Measurements from ENCODE around the gene FTCDNL1. TPM values are rescaled to one million over a fixed set of nuclear protein-coding genes. Genes with fewer than 3 reads are reported as not detected.

The FTCDNL1 gene
- total and polyA plus RNA-seq, 2 donors (not counting 1 experiment from before 2014, with no cell fraction given), result 1.7 to 1.9 TPM

- ATAC-seq (ENCODE audit: low read depth), result no peak
- Mint-ChIP-seq H3K9me3 (ENCODE audit: insufficient read depth) (no peaks in the 10 kb centered on the region), H3K4me3 (no peak overlapping the region), H3K27me3 (no peaks in the 10 kb centered on the region), H3K4me1 (no peaks in the 10 kb centered on the region), H3K27ac (no peak overlapping the region)
- no peak overlapping the region for H3K4me3 ChIP-seq (ENCODE audit: control extremely low read depth in 1 of 5, extremely low read depth in 1 of 5, insufficient read depth in 1 of 5, low read depth in 2 of 5, low read length in 4 of 5)
- intact Hi-C loops (cut with micrococcal nuclease), result no loop called here
- no peak overlapping the region for H3K4me2 ChIP-seq (replicated peaks; ENCODE audit: low read depth, low read length, poor library complexity, severe bottlenecking)
- no peak for TF ChIP-seq EZH2 (IDR thresholded peaks at IDR 0.05; ENCODE audit: borderline replicate concordance, insufficient read depth, low read depth, low read length, poor library complexity, severe bottlenecking)
- no peak for TF ChIP-seq CTCF (IDR thresholded peaks at IDR 0.05)
- POLR2A ChIA-PET, result no interaction called here
- no peak for DNase-seq
- H3K27ac ChIP-seq (ENCODE audit: low read length in 2 of 2), result no peak overlapping the region
- no peaks in the 10 kb centered on the region for H3K79me2 ChIP-seq (ENCODE audit: control insufficient read depth, insufficient read depth, low read length)
- no peaks in the 10 kb centered on the region for H3K27me3 ChIP-seq (replicated peaks in 1 of 4; ENCODE audit: control extremely low read depth in 1 of 4, control insufficient read depth in 3 of 4, insufficient read depth in 4 of 4, low read length in 3 of 4)
- H4K20me1 ChIP-seq (ENCODE audit: control insufficient read depth, insufficient read depth, low read length, poor library complexity, severe bottlenecking), result no peaks in the 10 kb centered on the region
- H3K9me3 ChIP-seq (ENCODE audit: control extremely low read depth in 1 of 3, control insufficient read depth in 2 of 3, insufficient read depth in 1 of 3, low read length in 2 of 3), result no peaks in the 10 kb centered on the region
- H3K9ac ChIP-seq (ENCODE audit: low read length), result no peak overlapping the region
- no peaks in the 10 kb centered on the region for H3K4me1 ChIP-seq (ENCODE audit: control insufficient read depth in 2 of 2, insufficient read depth in 2 of 2, low read length in 2 of 2)
- CTCF ChIA-PET, result no interaction called here
- H2AFZ ChIP-seq (ENCODE audit: insufficient read depth, low read depth, low read length, poor library complexity, severe bottlenecking), result no peak overlapping the region
- no peaks in the 10 kb centered on the region for H3K36me3 ChIP-seq (replicated peaks in 1 of 2; ENCODE audit: control extremely low read depth in 1 of 2, control insufficient read depth in 1 of 2, extremely low read depth in 1 of 2, insufficient read depth in 2 of 2, low read length in 1 of 2)
Measured at GRCh38 chr2:199807966-199808365, 43.0 kb downstream of the FTCDNL1 start.

- H3K27me3 Mint-ChIP-seq, result no peaks in the 10 kb centered on the region
- Histone ChIP-seq H3K9me3 (ENCODE audit: control extremely low read depth in 1 of 3, control insufficient read depth in 2 of 3, insufficient read depth in 1 of 3, low read length in 2 of 3) (no peaks in the 10 kb centered on the region), H4K20me1 (ENCODE audit: control insufficient read depth, insufficient read depth, low read length, poor library complexity, severe bottlenecking) (no peaks in the 10 kb centered on the region), H3K36me3 (replicated peaks in 1 of 2; ENCODE audit: control extremely low read depth in 1 of 2, control insufficient read depth in 1 of 2, extremely low read depth in 1 of 2, insufficient read depth in 2 of 2, low read length in 1 of 2) (no peaks in the 10 kb centered on the region), H3K4me3 (ENCODE audit: control extremely low read depth in 1 of 5, extremely low read depth in 1 of 5, insufficient read depth in 1 of 5, low read depth in 2 of 5, low read length in 4 of 5) (no peak overlapping the region), H3K4me1 (ENCODE audit: control insufficient read depth in 2 of 2, insufficient read depth in 2 of 2, low read length in 2 of 2) (no peaks in the 10 kb centered on the region), H3K4me2 (replicated peaks; ENCODE audit: low read depth, low read length, poor library complexity, severe bottlenecking) (no peak overlapping the region), H3K27ac (ENCODE audit: low read length in 2 of 2) (no peak overlapping the region), H3K9ac (ENCODE audit: low read length) (no peak overlapping the region), H2AFZ (ENCODE audit: insufficient read depth, low read depth, low read length, poor library complexity, severe bottlenecking) (no peak overlapping the region), H3K79me2 (ENCODE audit: control insufficient read depth, insufficient read depth, low read length) (no peaks in the 10 kb centered on the region), H3K27me3 (replicated peaks in 1 of 4; ENCODE audit: control extremely low read depth in 1 of 4, control insufficient read depth in 3 of 4, insufficient read depth in 4 of 4, low read length in 3 of 4) (no peaks in the 10 kb centered on the region)
- H3K9me3 Mint-ChIP-seq (ENCODE audit: insufficient read depth), result no peaks in the 10 kb centered on the region
- ChIA-PET CTCF (no interaction called here), POLR2A (no interaction called here)
- DNase-seq, result no peak
- ATAC-seq (ENCODE audit: low read depth), result no peak
- intact Hi-C loops (cut with micrococcal nuclease), result no loop called here
- H3K4me1 Mint-ChIP-seq, result no peaks in the 10 kb centered on the region
- no peak overlapping the region for H3K4me3 Mint-ChIP-seq
- no peak overlapping the region for H3K27ac Mint-ChIP-seq
- TF ChIP-seq CTCF (IDR thresholded peaks at IDR 0.05) (no peak), EZH2 (IDR thresholded peaks at IDR 0.05; ENCODE audit: borderline replicate concordance, insufficient read depth, low read depth, low read length, poor library complexity, severe bottlenecking) (no peak)
- 93% methylated on average over 5 of the region's 7 CpGs for WGBS (ENCODE audit: insufficient coverage)
Measured at GRCh38 chr2:199806179-199806578, 44.8 kb downstream of the FTCDNL1 start.
